ENCODE data around the gene ARHGEF39. TPM values are rescaled to one million over a fixed set of nuclear protein-coding genes. Genes with fewer than 3 reads are reported as not detected.

The ARHGEF39 gene
- polyA plus RNA-seq, 1 donor (not counting 4 experiments of a cell fraction or from before 2014, with no cell fraction given): 2.4 TPM

DNA sequence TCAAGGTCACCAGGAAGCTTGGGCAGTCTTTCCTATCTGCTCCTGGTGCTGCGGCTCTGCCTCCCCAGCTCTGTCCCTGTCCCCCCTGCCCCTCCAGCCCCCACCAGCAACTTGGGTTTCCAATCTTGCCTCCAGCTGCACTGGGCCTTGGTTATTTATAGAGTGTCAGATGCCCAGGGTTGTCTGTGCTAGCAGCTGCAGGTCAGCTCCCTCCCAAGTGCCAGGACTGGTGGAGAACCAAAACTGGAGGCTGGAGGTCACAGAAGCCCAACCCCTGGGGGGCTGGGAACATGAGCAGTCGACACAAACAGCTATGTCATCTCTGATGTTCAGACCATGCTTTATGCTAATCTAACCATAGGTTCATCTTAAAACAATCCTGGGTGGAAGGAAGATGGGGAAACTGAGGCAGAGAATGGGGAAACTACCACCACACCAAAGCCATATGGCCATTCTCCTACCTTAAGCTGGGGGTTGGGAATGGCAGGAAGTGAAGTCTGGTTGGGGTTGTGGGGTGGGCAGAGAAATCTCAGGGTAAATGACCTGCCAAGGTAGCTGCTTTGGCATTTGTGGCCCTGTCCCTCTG lies 23.1 kb upstream of the ARHGEF39 start:
- Histone ChIP-seq H3K9me1 (ENCODE audit: control insufficient read depth, extremely low read depth, insufficient read depth, low read length) (no peaks in the 10 kb centered on the region), H3K4me3 (ENCODE audit: control insufficient read depth in 2 of 3, extremely low read depth in 1 of 3, insufficient read depth in 2 of 3, low read depth in 1 of 3, low read length in 3 of 3) (peak overlapping the region in 1 of 3 experiments; percentile 35), H2AFZ (ENCODE audit: control insufficient read depth, low read length) (no peak overlapping the region), H3K27me3 (ENCODE audit: control insufficient read depth, extremely low read depth, insufficient read depth, low read length) (no peaks in the 10 kb centered on the region), H3K9me3 (ENCODE audit: control insufficient read depth, low read depth, low read length) (no peaks in the 10 kb centered on the region), H3K79me2 (ENCODE audit: control insufficient read depth, insufficient read depth, low read length) (no peaks in the 10 kb centered on the region), H3K9ac (ENCODE audit: control insufficient read depth, extremely low read depth, insufficient read depth, low read length) (no peak overlapping the region), H3K4me1 (ENCODE audit: control insufficient read depth, extremely low read depth, insufficient read depth, low read length) (peaks cover 16% of the 10 kb centered on the region), H3K4me2 (ENCODE audit: control insufficient read depth, extremely low read depth, insufficient read depth, low read depth, low read length) (peak overlapping the region; percentile 73), H4K20me1 (ENCODE audit: control insufficient read depth, extremely low read depth, insufficient read depth, low read length) (no peaks in the 10 kb centered on the region), H3K36me3 (ENCODE audit: control insufficient read depth in 2 of 2, extremely low read depth in 1 of 2, insufficient read depth in 2 of 2, low read length in 2 of 2) (peaks cover 0 to 4% of the 10 kb centered on the region in 2 experiments), H3K27ac (ENCODE audit: control insufficient read depth, insufficient read depth, low read length) (no peak overlapping the region)
- DNase-seq (ENCODE audit: low read depth, low spot score): no peak
- TF ChIP-seq CTCF (optimal IDR thresholded peaks at IDR 0.05 in 1 of 3, IDR thresholded peaks at IDR 0.05 in 1 of 3, conservative IDR thresholded peaks at IDR 0.05 in 1 of 3; ENCODE audit: extremely low read depth in 1 of 3, insufficient read depth in 2 of 3, low read length in 3 of 3) (no peak), EZH2 (IDR thresholded peaks at IDR 0.05; ENCODE audit: low read length) (no peak)
- dilution Hi-C loops (cut with MboI; ENCODE audit: extremely low pct_ligation_motif_present, low sequenced_read_pairs): no loop called here
- FAIRE-seq: no peak

- no peaks in the 10 kb centered on the region for H3K9me1 ChIP-seq (ENCODE audit: control insufficient read depth, extremely low read depth, insufficient read depth, low read length)
- no peak for FAIRE-seq
- H3K27me3 ChIP-seq (ENCODE audit: control insufficient read depth, extremely low read depth, insufficient read depth, low read length): no peaks in the 10 kb centered on the region
- H3K4me1 ChIP-seq (ENCODE audit: control insufficient read depth, extremely low read depth, insufficient read depth, low read length): peaks cover 16% of the 10 kb centered on the region
- H3K36me3 ChIP-seq (ENCODE audit: control insufficient read depth in 2 of 2, extremely low read depth in 1 of 2, insufficient read depth in 2 of 2, low read length in 2 of 2): peaks cover 4 to 6% of the 10 kb centered on the region in 2 experiments
- no peaks in the 10 kb centered on the region for H3K79me2 ChIP-seq (ENCODE audit: control insufficient read depth, insufficient read depth, low read length)
- no peak overlapping the region for H3K4me2 ChIP-seq (ENCODE audit: control insufficient read depth, extremely low read depth, insufficient read depth, low read depth, low read length)
- no peak overlapping the region for H3K27ac ChIP-seq (ENCODE audit: control insufficient read depth, insufficient read depth, low read length)
- H3K9ac ChIP-seq (ENCODE audit: control insufficient read depth, extremely low read depth, insufficient read depth, low read length): no peak overlapping the region
- H3K9me3 ChIP-seq (ENCODE audit: control insufficient read depth, low read depth, low read length): no peaks in the 10 kb centered on the region
- no peaks in the 10 kb centered on the region for H4K20me1 ChIP-seq (ENCODE audit: control insufficient read depth, extremely low read depth, insufficient read depth, low read length)
- H3K4me3 ChIP-seq (ENCODE audit: control insufficient read depth in 2 of 3, extremely low read depth in 1 of 3, insufficient read depth in 2 of 3, low read depth in 1 of 3, low read length in 3 of 3): no peak overlapping the region
- no peak for DNase-seq (ENCODE audit: low read depth, low spot score)
- no peak overlapping the region for H2AFZ ChIP-seq (ENCODE audit: control insufficient read depth, low read length)
- dilution Hi-C loops (cut with MboI; ENCODE audit: extremely low pct_ligation_motif_present, low sequenced_read_pairs): no loop called here
- no peak for TF ChIP-seq EZH2 (IDR thresholded peaks at IDR 0.05; ENCODE audit: low read length)
- no peak for TF ChIP-seq CTCF (optimal IDR thresholded peaks at IDR 0.05 in 1 of 3, IDR thresholded peaks at IDR 0.05 in 1 of 3, conservative IDR thresholded peaks at IDR 0.05 in 1 of 3; ENCODE audit: extremely low read depth in 1 of 3, insufficient read depth in 2 of 3, low read length in 3 of 3)
Observed at GRCh38 chr9:35687306-35687705, 22.3 kb upstream of the ARHGEF39 start.
